Measurements from ENCODE around the gene MIP.

DNA sequence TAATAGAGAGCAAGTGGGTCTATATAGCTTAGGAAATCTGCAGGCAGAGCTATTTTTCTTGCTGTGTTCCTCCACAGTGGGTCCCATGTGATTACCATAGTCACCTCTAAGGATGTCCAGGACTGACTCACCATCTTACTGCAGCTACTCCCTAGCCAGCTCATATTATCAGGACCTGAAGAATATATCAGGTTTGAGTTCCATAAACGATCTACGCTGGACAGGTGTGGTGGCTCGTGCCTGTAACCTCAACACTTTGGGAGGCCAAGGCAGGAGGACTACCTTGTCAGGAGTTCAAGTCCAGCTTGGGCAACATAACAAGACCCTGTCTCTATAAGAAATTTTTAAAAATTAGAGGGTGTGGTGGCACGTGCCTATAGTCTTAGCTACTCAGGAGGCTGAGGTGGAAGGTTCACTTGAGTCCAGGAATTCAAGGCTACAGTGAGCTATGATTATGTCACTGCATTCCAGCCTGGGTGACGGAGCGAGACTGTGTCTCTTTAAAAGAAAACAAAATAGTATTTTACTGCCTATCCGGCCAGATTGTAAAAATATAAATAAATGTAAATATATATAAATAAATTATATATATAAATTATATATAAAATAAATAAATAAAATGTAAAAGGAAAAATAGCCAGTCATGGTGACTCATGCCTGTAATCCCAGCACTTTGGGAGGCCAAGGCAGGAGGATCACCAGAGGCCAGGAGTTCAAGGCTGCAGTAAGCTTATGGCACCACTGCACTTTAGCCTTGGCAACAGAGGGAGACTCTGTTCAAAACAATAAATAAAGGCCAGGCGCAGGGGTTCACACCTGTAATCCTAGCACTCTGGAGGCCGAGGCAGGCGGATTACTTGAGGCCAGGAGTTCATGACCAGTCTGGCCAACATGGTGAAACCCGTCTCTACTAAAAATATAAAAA lies 7.0 kb upstream of the MIP start:
- TF ChIP-seq, protein P1, sequence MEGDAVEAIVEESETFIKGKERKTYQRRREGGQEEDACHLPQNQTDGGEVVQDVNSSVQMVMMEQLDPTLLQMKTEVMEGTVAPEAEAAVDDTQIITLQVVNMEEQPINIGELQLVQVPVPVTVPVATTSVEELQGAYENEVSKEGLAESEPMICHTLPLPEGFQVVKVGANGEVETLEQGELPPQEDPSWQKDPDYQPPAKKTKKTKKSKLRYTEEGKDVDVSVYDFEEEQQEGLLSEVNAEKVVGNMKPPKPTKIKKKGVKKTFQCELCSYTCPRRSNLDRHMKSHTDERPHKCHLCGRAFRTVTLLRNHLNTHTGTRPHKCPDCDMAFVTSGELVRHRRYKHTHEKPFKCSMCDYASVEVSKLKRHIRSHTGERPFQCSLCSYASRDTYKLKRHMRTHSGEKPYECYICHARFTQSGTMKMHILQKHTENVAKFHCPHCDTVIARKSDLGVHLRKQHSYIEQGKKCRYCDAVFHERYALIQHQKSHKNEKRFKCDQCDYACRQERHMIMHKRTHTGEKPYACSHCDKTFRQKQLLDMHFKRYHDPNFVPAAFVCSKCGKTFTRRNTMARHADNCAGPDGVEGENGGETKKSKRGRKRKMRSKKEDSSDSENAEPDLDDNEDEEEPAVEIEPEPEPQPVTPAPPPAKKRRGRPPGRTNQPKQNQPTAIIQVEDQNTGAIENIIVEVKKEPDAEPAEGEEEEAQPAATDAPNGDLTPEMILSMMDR (conservative IDR thresholded peaks at IDR 0.05; ENCODE audit: low read length), result no peak
- no peak for TF ChIP-seq EZH2phosphoT487 (IDR thresholded peaks at IDR 0.05; ENCODE audit: borderline replicate concordance)
